Skeletal muscle satellite cell (primary cell): ENCODE measurements around the gene IFIT1B.
"Not testable (repeated sequence)": the region's sequence is repeated elsewhere in the genome, so short reads cannot be mapped to it uniquely, and the experiment has no call there.

Experiments
- H3K27me3 ChIP-seq: 2 replicates; pipeline ENCODE4 v1.7.0; 2013; ENCODE audit warnings: low read length; ENCODE audit not compliant: control insufficient read depth, insufficient read depth
- H3K36me3 ChIP-seq: 2 replicates; pipeline ENCODE4 v1.7.0; 2013; ENCODE audit warnings: mild to moderate bottlenecking, control low read depth, low read length; ENCODE audit not compliant: insufficient read depth
- H3K4me1 ChIP-seq: 2 replicates; pipeline ENCODE4 v1.7.0; 2013; ENCODE audit warnings: low read length; ENCODE audit not compliant: control insufficient read depth, insufficient read depth
- H3K4me2 ChIP-seq: 2 replicates; pipeline ENCODE4 v1.7.0; 2013; ENCODE audit warnings: mild to moderate bottlenecking, low read length
- H3K4me3 ChIP-seq: 2 replicates; pipeline ENCODE4 v1.7.0; 2013; ENCODE audit warnings: low read length
- H3K9ac ChIP-seq: 2 replicates; pipeline ENCODE4 v1.7.0; 2013; ENCODE audit warnings: mild to moderate bottlenecking, low read depth, low read length, moderate library complexity
- H3K9me3 ChIP-seq: replicated peaks from 2 replicates; pipeline ENCODE4 v1.7.0; 2013; ENCODE audit warnings: mild to moderate bottlenecking, control low read depth, low read length

The IFIT1B gene

DNA sequence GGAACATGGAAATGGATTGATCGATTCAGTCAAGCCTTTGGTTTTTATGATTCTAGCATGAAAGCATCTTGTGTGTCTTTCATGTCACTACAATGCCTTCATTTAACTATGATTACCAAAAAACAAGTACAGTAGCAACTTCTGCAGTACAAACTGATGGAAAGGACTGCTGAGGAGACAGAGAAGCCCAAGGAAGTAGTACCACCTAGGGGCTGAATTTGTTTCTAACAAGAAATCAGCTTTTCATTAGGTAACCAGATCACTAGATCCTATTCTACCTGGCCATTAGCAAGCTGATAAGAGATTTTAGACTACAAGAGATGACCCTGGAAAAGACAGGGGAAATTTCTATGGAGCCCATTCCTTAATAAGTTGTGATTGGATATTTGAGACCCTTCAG, 11.4 kb downstream of the IFIT1B start:
- no peaks in the 10 kb centered on the region for H3K9me3 ChIP-seq
- no peak overlapping the region for H3K4me2 ChIP-seq
- H3K4me1 ChIP-seq: peaks cover 8% of the 10 kb centered on the region
- no peak overlapping the region for H3K4me3 ChIP-seq
- no peaks in the 10 kb centered on the region for H3K36me3 ChIP-seq
- no peak overlapping the region for H3K9ac ChIP-seq
- no peaks in the 10 kb centered on the region for H3K27me3 ChIP-seq

DNA sequence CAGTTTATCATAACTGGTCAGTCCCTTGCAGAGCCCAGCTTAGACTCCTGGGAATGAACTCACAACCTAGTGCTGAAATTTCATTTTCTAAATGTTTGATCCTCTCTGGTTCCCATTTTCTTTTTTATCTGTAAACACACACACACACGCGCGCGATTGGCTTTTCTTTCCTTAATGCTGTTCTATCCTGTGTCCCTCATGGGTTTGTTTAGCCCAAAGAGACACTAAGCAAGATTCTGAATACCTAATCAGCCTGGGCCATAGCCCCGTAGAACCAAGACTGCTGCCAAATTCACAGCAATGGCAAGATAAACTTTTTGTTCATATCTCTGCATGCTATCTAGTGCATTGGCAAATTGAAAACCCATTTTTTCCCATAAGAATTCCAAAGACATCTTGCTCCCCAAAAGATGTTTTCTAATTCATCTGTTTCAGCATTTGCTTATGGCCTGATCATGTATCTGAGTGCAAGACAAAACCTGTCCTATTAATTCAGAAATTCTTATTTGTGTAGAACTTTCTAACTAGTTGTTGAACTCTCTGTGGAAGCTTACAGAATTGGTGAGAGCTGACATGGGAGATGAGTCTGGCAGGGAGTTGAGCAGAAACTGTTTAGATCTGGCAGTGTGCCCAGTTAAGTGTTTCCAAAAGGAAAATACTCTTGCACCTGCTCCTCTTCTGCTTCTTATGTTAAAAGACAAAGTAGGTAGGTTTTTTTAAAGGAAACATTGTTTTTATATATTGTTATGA, 12.8 kb downstream of the IFIT1B start:
- H3K4me2 ChIP-seq: no peak overlapping the region
- no peaks in the 10 kb centered on the region for H3K9me3 ChIP-seq
- H3K4me1 ChIP-seq: peaks cover 8% of the 10 kb centered on the region
- H3K4me3 ChIP-seq: no peak overlapping the region
- H3K9ac ChIP-seq: no peak overlapping the region
- H3K27me3 ChIP-seq: no peaks in the 10 kb centered on the region
- H3K36me3 ChIP-seq: no peaks in the 10 kb centered on the region

DNA sequence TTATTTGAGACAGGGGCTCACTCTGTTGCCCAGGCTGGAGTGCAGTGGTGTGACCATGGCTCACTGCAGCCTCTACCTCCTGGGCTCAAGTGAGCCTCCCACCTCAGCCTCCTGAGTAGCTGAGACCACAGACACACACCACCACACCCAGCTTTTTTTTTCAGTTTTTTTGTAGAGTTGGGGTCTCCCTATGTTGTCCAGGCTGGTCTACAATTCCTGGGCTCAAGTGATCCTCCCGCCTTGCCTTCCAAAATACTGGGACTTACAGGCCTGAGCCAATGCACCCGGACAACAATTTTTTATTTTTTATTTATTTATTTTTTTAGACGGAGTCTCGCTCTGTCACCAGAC, 13.3 kb downstream of the IFIT1B start:
- H3K4me1 ChIP-seq, H3K9ac ChIP-seq, H3K4me3 ChIP-seq, H3K9me3 ChIP-seq, H3K36me3 ChIP-seq, H3K4me2 ChIP-seq, H3K27me3 ChIP-seq: not testable (repeated sequence)

DNA sequence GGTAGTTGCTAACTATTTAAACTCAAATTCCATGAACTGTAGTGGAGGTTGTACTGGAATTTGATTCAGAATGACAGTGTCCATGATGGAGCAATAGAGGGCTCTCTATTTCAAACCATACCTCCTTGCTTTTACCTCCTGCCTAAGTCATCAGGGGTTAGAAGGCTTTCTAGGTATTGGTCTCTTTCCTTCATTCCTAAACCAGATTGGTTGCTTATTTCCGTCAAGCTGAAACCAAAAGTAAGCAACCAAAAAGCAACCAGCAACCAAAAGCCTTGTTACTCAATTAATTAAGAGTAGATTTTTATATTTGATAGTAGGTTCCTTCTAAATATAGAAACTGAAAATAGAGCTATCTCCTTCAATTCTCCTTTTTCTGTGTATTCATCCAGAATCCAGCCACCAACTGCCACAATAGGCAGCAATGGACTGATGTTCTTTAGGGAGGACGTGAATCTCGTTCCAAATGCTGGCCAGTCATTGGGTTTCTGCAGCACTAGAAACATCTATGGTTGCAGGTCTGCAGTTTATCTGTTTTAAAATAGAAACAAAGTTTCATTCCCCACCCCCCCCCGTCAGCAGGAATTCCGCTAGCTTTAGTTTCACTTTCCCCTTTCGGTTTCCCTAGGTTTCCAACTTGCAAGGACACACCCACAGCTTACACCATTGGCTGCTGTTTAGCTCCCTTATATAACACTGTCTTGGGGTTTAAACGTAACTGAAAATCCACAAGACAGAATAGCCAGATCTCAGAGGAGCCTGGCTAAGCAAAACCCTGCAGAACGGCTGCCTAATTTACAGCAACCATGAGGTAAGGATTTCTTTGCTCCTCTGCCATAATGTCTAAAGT, 14.3 kb downstream of the IFIT1B start, which contains the start of gene IFIT1:
IFIT1 (plus strand) TSS at position 717 of the 850 bp plus-strand sequence; CDS start at position 807, 90 bp downstream.
- Histone ChIP-seq H3K4me1 (peaks cover 8% of the 10 kb centered on the region), H3K4me3 (peak within 1 kb of the TSS; percentile 74), H3K27me3 (no peaks in the 10 kb centered on the region), H3K9ac (peak within 1 kb of the TSS; percentile 76), H3K9me3 (no peaks in the 10 kb centered on the region), H3K4me2 (peak within 1 kb of the TSS; percentile 87), H3K36me3 (no peaks in the 10 kb centered on the region)

DNA sequence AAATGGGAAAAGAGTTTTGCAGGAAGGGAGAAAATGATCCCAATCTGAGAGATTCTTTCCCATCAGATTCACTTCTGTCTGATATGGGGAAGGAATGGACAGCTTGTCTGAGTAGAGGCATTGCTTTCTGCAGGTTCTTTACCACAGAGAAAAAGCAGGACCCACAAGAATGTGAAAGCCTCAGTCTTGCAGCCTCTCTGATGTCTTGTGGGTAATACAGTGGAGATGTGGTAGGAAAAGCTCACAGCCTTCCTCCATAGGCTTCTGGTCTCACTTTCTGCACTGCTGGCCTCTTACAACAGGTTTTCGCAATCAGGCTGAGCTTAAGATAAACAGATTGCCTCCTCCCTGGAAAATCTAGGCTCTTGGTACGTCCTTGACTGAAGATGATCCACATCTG, 15.1 kb downstream of the IFIT1B start:
- H3K4me3 ChIP-seq: peak overlapping the region; percentile 74

DNA sequence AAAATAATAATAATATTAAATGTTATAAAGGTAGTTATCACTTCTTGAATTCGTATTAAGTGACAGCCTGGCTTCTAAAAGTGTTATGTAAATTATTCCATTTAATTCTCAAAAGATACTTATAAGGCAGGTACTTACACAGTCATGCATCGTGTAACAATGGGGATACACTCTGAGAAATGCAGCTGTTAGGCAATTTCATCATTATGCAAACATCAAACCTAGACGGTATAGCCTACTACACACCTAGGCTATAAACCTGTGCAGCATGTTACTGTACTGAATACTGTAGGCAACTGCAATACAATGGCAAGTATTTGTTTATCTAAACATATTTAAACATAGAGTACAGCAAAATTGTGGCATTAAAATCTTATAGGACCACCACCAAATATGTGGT, 16.0 kb downstream of the IFIT1B start:
- Histone ChIP-seq H3K4me2 (peak overlapping the region; percentile 87), H3K4me1 (peaks cover 20% of the 10 kb centered on the region), H3K4me3 (no peak overlapping the region), H3K36me3 (no peaks in the 10 kb centered on the region), H3K9ac (no peak overlapping the region), H3K27me3 (no peaks in the 10 kb centered on the region), H3K9me3 (no peaks in the 10 kb centered on the region)

More for the DNA sequence above, 15.1 kb downstream of the IFIT1B start:
- Histone ChIP-seq H3K9me3 (no peaks in the 10 kb centered on the region), H3K4me1 (peaks cover 15% of the 10 kb centered on the region), H3K27me3 (no peaks in the 10 kb centered on the region), H3K9ac (peak overlapping the region; percentile 76), H3K36me3 (no peaks in the 10 kb centered on the region), H3K4me2 (peak overlapping the region; percentile 87)

DNA sequence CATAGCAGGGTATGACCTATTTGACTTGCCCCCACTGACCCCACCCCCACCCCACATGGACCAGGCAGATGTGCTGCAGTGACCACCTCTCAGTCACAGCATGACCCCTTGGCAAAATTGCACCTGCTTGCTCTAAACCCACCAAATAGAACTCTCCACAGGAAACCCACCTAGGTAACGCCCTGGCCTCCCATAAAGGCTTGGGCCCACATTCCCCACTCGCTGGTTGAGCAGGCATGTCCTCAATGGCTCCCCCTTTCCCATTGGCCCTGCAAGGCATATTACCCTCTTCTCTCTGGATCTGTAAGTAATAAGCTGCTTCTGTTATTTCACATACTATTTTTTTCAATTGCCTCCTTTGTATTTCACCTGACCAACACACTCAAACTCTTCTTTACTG, 17.3 kb downstream of the IFIT1B start:
- Histone ChIP-seq H3K4me2 (no peak overlapping the region), H3K9me3 (no peaks in the 10 kb centered on the region), H3K4me1 (peaks cover 20% of the 10 kb centered on the region), H3K36me3 (no peaks in the 10 kb centered on the region), H3K9ac (no peak overlapping the region), H3K4me3 (no peak overlapping the region), H3K27me3 (no peaks in the 10 kb centered on the region)

DNA sequence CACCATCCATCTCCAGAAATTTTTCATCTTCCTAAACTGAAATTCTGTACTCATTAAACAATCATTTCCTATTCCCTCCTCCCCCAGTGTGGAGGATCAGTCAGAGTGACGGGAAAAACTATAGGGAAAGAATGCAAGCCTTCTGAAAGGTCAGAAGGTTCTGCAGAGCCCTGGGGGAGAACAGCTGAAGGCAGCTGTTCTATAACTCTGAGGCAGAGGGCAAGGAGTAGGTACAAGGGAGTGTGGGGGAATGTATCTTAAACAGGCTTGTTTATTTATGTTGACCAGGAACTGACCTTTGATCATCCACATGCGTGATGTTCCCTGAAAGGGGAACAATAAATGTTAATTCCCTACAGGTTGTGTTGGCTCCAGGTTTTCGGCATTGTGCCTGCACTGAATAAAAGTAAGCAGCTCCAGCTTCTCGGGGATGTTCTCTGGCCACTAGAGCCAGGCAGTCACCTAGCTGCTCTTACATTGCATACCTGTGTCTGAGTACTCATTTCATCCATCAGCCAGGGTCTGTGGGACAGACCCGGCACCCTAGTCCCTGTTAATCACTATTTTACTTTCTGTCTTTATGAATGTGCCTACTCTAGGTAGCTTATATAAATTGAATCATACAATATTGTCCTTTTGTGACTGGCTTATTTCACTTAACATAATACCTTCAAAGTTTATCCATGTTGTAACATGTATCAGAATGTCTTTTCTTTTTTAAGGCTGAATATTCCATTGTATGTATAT, 20.3 kb downstream of the IFIT1B start:
- Histone ChIP-seq H3K27me3 (no peaks in the 10 kb centered on the region), H3K4me1 (peaks cover 14% of the 10 kb centered on the region), H3K36me3 (peaks cover 5% of the 10 kb centered on the region), H3K4me2 (peak overlapping the region; percentile 13), H3K9me3 (no peaks in the 10 kb centered on the region), H3K4me3 (peak overlapping the region; percentile 7), H3K9ac (no peak overlapping the region)

DNA sequence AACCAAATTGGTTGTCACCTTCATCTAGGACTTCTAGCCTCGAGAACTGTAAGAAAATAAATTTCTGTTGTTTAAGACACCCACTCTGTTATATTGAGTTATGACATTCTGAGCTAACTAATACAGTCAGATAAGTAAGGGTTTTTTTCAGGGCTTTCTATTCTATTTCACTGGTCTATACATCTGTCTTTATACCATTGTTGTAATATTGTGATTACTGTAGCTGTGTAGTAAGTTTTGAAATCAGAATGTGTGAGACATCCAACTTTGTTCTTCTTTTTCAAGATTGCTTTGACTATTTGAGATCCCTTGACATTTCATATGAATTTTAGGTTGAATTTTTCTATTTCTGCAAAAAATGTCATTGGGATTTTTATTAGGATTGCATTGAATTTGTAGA, 22.1 kb downstream of the IFIT1B start:
- H3K4me2 ChIP-seq: no peak overlapping the region
- H3K9me3 ChIP-seq: no peaks in the 10 kb centered on the region
- H3K36me3 ChIP-seq: peaks cover 5% of the 10 kb centered on the region
- no peak overlapping the region for H3K4me3 ChIP-seq
- H3K4me1 ChIP-seq: peaks cover 12% of the 10 kb centered on the region
- no peak overlapping the region for H3K9ac ChIP-seq
- H3K27me3 ChIP-seq: no peaks in the 10 kb centered on the region

DNA sequence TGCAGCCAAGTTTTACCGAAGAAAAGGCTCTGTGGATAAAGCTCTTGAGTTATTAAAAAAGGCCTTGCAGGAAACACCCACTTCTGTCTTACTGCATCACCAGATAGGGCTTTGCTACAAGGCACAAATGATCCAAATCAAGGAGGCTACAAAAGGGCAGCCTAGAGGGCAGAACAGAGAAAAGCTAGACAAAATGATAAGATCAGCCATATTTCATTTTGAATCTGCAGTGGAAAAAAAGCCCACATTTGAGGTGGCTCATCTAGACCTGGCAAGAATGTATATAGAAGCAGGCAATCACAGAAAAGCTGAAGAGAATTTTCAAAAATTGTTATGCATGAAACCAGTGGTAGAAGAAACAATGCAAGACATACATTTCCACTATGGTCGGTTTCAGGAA, 25.2 kb downstream of the IFIT1B start:
- no peak overlapping the region for H3K9ac ChIP-seq
- peaks cover 5% of the 10 kb centered on the region for H3K36me3 ChIP-seq
- H3K4me1 ChIP-seq: peaks cover 5% of the 10 kb centered on the region
- no peak overlapping the region for H3K4me2 ChIP-seq
- no peaks in the 10 kb centered on the region for H3K9me3 ChIP-seq
- H3K27me3 ChIP-seq: no peaks in the 10 kb centered on the region
- H3K4me3 ChIP-seq: no peak overlapping the region
